ENCODE results near the gene CPT1C. TPM values are rescaled to one million over a fixed set of nuclear protein-coding genes. Genes with fewer than 3 reads are reported as not detected.

The CPT1C gene
- total RNA-seq, 5 donors from 2014 or later (not counting 1 experiment from before 2014, with no cell fraction given), result 1.4 to 2.2 (median 1.5) TPM; not detected in 1

GRCh38 chr19:49701271-49701786 is 10.4 kb downstream of the CPT1C start:
- ATAC-seq (replicated peaks in 1 of 4), result peak in 1 of 4 experiments; percentile 29
- H3K9me3 Mint-ChIP-seq, result no peaks in the 10 kb centered on the region

GRCh38 chr19:49704888-49705642 is 14.1 kb downstream of the CPT1C start:
- Histone ChIP-seq H3K36me3 (ENCODE audit: control insufficient read depth in 2 of 2, extremely low read depth in 1 of 2, insufficient read depth in 1 of 2, low read length in 1 of 2) (no peaks in the 10 kb centered on the region), H3K27ac (ENCODE audit: low read length) (no peak overlapping the region), H3K27me3 (replicated peaks in 1 of 2; ENCODE audit: control insufficient read depth in 2 of 2, extremely low read depth in 1 of 2, insufficient read depth in 2 of 2, low read length in 1 of 2) (peaks cover 0 to 44% of the 10 kb centered on the region in 2 experiments), H3K4me3 (ENCODE audit: control insufficient read depth in 1 of 2, extremely low read depth in 1 of 2, low read length in 1 of 2) (no peak overlapping the region), H3K9me3 (no peaks in the 10 kb centered on the region), H3K4me1 (ENCODE audit: control insufficient read depth in 1 of 2, extremely low read depth in 1 of 2, insufficient read depth in 2 of 2, low read length in 2 of 2) (no peaks in the 10 kb centered on the region)
- Mint-ChIP-seq H3K4me1 (no peaks in the 10 kb centered on the region), H3K36me3 (peaks cover under 1% of the 10 kb centered on the region), H3K4me3 (no peak overlapping the region), H3K27me3 (peaks cover 7 to 8% of the 10 kb centered on the region in 2 donors), H3K9me3 (no peaks in the 10 kb centered on the region), H3K27ac (no peak overlapping the region)
- DNase-seq, result no peak
- ChIA-PET POLR2A (no interaction called here), CTCF (no interaction called here)
- 83% methylated on average over 22 of the region's 22 CpGs for WGBS (ENCODE audit: insufficient coverage)
- no peak for ATAC-seq (replicated peaks in 1 of 4)

More at GRCh38 chr19:49701271-49701786, 10.4 kb downstream of the CPT1C start:
- ChIA-PET CTCF (no interaction called here), POLR2A (no interaction called here)
- Mint-ChIP-seq H3K27me3 (peaks cover 0 to 6% of the 10 kb centered on the region in 2 donors), H3K36me3 (no peaks in the 10 kb centered on the region), H3K4me1 (no peaks in the 10 kb centered on the region), H3K27ac (no peak overlapping the region), H3K4me3 (no peak overlapping the region)
- Histone ChIP-seq H3K4me1 (ENCODE audit: control insufficient read depth in 1 of 2, extremely low read depth in 1 of 2, insufficient read depth in 2 of 2, low read length in 2 of 2) (no peaks in the 10 kb centered on the region), H3K9me3 (no peaks in the 10 kb centered on the region), H3K27me3 (replicated peaks in 1 of 2; ENCODE audit: control insufficient read depth in 2 of 2, extremely low read depth in 1 of 2, insufficient read depth in 2 of 2, low read length in 1 of 2) (peaks cover 0 to 39% of the 10 kb centered on the region in 2 experiments), H3K36me3 (ENCODE audit: control insufficient read depth in 2 of 2, extremely low read depth in 1 of 2, insufficient read depth in 1 of 2, low read length in 1 of 2) (no peaks in the 10 kb centered on the region), H3K27ac (ENCODE audit: low read length) (no peak overlapping the region), H3K4me3 (ENCODE audit: control insufficient read depth in 1 of 2, extremely low read depth in 1 of 2, low read length in 1 of 2) (no peak overlapping the region)
- WGBS (ENCODE audit: insufficient coverage), result 44% methylated on average over 33 of the region's 40 CpGs
- no peak for DNase-seq

- Mint-ChIP-seq H3K4me3 (no peak overlapping the region), H3K27me3 (peaks cover 7 to 12% of the 10 kb centered on the region in 2 donors), H3K27ac (no peak overlapping the region), H3K9me3 (no peaks in the 10 kb centered on the region), H3K36me3 (peaks cover 3% of the 10 kb centered on the region), H3K4me1 (no peaks in the 10 kb centered on the region)
- DNase-seq, result no peak
- 90% methylated on average over 16 of the region's 16 CpGs for whole genome bisulfite sequencing (ENCODE audit: insufficient coverage)
- Histone ChIP-seq H3K9me3 (no peaks in the 10 kb centered on the region), H3K36me3 (ENCODE audit: control insufficient read depth in 2 of 2, extremely low read depth in 1 of 2, insufficient read depth in 1 of 2, low read length in 1 of 2) (no peaks in the 10 kb centered on the region), H3K27ac (ENCODE audit: low read length) (no peak overlapping the region), H3K4me1 (ENCODE audit: control insufficient read depth in 1 of 2, extremely low read depth in 1 of 2, insufficient read depth in 2 of 2, low read length in 2 of 2) (no peaks in the 10 kb centered on the region), H3K27me3 (replicated peaks in 1 of 2; ENCODE audit: control insufficient read depth in 2 of 2, extremely low read depth in 1 of 2, insufficient read depth in 2 of 2, low read length in 1 of 2) (peaks cover 0 to 46% of the 10 kb centered on the region in 2 experiments), H3K4me3 (ENCODE audit: control insufficient read depth in 1 of 2, extremely low read depth in 1 of 2, low read length in 1 of 2) (no peak overlapping the region)
- ATAC-seq (replicated peaks in 1 of 4), result no peak
- ChIA-PET CTCF (no interaction called here), POLR2A (no interaction called here)
Measured at GRCh38 chr19:49705919-49706318, 15.0 kb downstream of the CPT1C start.

DNA sequence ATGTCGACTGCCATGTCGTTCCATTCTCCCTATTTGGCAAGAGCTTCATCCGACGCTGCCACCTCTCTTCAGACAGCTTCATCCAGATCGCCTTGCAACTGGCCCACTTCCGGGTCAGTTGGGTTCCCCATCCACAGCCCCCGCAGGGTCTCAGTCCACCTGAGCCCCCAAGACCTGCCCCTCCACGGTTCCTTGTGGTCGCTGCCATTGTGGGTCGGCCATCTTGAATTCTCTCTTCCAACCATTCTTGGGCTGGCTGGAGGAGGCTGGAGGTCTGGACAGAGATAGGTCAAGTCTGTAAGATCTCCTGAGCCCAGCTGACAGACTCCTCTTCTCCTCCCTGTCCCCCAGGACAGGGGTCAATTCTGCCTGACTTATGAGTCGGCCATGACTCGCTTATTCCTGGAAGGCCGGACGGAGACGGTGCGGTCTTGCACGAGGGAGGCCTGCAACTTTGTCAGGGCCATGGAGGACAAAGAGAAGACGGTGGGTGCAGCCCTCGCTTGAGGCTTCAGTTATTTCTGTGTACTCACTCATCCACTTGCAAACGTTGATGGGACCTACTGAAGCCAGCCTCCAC is 19.5 kb downstream of the CPT1C start:
- Mint-ChIP-seq H3K4me3 (no peak overlapping the region), H3K4me1 (peaks cover 0 to 2% (median 0%) of the 10 kb centered on the region in 3 donors), H3K9me3 (no peaks in the 10 kb centered on the region), H3K27ac (no peak overlapping the region), H3K27me3 (peaks cover 5 to 7% of the 10 kb centered on the region in 2 donors), H3K36me3 (peaks cover 3% of the 10 kb centered on the region)
- DNase-seq (no peak), ATAC-seq (replicated peaks in 1 of 4) (no peak)
- CTCF ChIA-PET, result no interaction called here
- Histone ChIP-seq H3K9me3 (no peaks in the 10 kb centered on the region), H3K36me3 (ENCODE audit: control insufficient read depth in 2 of 2, extremely low read depth in 1 of 2, insufficient read depth in 1 of 2, low read length in 1 of 2) (no peaks in the 10 kb centered on the region), H3K4me1 (ENCODE audit: control insufficient read depth in 1 of 2, extremely low read depth in 1 of 2, insufficient read depth in 2 of 2, low read length in 2 of 2) (no peaks in the 10 kb centered on the region), H3K27ac (ENCODE audit: low read length) (no peak overlapping the region), H3K27me3 (replicated peaks in 1 of 2; ENCODE audit: control insufficient read depth in 2 of 2, extremely low read depth in 1 of 2, insufficient read depth in 2 of 2, low read length in 1 of 2) (peaks cover 0 to 28% of the 10 kb centered on the region in 2 experiments), H3K4me3 (ENCODE audit: control insufficient read depth in 1 of 2, extremely low read depth in 1 of 2, low read length in 1 of 2) (no peak overlapping the region)
- whole genome bisulfite sequencing (ENCODE audit: insufficient coverage), result 93% methylated on average over 17 of the region's 20 CpGs
- POLR2A ChIA-PET, result no interaction called here

DNA sequence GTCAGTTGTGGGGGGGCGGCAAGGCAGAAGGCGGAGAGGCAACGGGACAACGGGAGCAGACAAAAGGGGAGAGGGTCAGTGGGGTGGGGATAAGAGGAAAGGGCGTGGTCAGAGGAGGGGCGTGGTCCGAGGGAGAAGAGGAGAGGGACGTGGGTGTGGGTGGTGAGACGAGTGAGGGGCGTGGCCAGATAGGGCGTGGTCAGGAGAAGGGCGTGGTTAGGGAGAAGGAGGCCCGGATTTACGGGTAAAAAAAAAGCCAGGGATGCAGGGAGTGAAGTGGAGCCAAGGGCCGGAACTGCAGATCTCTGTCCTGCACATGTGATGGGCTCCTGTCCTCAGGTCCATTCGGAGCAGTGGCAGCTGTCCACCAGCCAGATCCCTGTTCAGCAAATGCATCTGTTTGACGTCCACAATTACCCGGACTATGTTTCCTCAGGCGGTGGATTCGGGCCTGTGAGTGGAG is 21.5 kb downstream of the CPT1C start:
- Mint-ChIP-seq H3K4me3 (no peak overlapping the region), H3K4me1 (peaks cover 4 to 8% (median 6%) of the 10 kb centered on the region in 3 donors), H3K27me3 (peaks cover 5 to 7% of the 10 kb centered on the region in 2 donors), H3K36me3 (peaks cover 3% of the 10 kb centered on the region), H3K27ac (no peak overlapping the region), H3K9me3 (no peaks in the 10 kb centered on the region)
- Histone ChIP-seq H3K4me3 (ENCODE audit: control insufficient read depth in 1 of 2, extremely low read depth in 1 of 2, low read length in 1 of 2) (no peak overlapping the region), H3K27ac (ENCODE audit: low read length) (no peak overlapping the region), H3K4me1 (ENCODE audit: control insufficient read depth in 1 of 2, extremely low read depth in 1 of 2, insufficient read depth in 2 of 2, low read length in 2 of 2) (peaks cover 0 to 7% of the 10 kb centered on the region in 2 experiments), H3K9me3 (no peaks in the 10 kb centered on the region), H3K36me3 (ENCODE audit: control insufficient read depth in 2 of 2, extremely low read depth in 1 of 2, insufficient read depth in 1 of 2, low read length in 1 of 2) (no peaks in the 10 kb centered on the region), H3K27me3 (replicated peaks in 1 of 2; ENCODE audit: control insufficient read depth in 2 of 2, extremely low read depth in 1 of 2, insufficient read depth in 2 of 2, low read length in 1 of 2) (peaks cover 0 to 15% of the 10 kb centered on the region in 2 experiments)
- ATAC-seq (replicated peaks in 1 of 4) (no peak), DNase-seq (no peak)
- 93% methylated on average over 8 of the region's 20 CpGs for WGBS (ENCODE audit: insufficient coverage)
- POLR2A ChIA-PET, result no interaction called here
- CTCF ChIA-PET, result no interaction called here

- Mint-ChIP-seq H3K27me3 (peaks cover 5 to 7% of the 10 kb centered on the region in 2 donors), H3K9me3 (no peaks in the 10 kb centered on the region), H3K4me3 (no peak overlapping the region), H3K27ac (no peak overlapping the region), H3K4me1 (peaks cover 9 to 12% (median 10%) of the 10 kb centered on the region in 3 donors), H3K36me3 (peaks cover 3% of the 10 kb centered on the region)
- H3K36me3 ChIP-seq (ENCODE audit: control insufficient read depth in 2 of 2, extremely low read depth in 1 of 2, insufficient read depth in 1 of 2, low read length in 1 of 2), result no peaks in the 10 kb centered on the region
- no peak overlapping the region for H3K4me3 ChIP-seq (ENCODE audit: control insufficient read depth in 1 of 2, extremely low read depth in 1 of 2, low read length in 1 of 2)
- DNase-seq (no peak), ATAC-seq (replicated peaks in 1 of 4) (no peak)
- H3K27me3 ChIP-seq (replicated peaks in 1 of 2; ENCODE audit: control insufficient read depth in 2 of 2, extremely low read depth in 1 of 2, insufficient read depth in 2 of 2, low read length in 1 of 2), result peaks cover 0 to 12% of the 10 kb centered on the region in 2 experiments
- H3K4me1 ChIP-seq (ENCODE audit: control insufficient read depth in 1 of 2, extremely low read depth in 1 of 2, insufficient read depth in 2 of 2, low read length in 2 of 2), result peaks cover 0 to 16% of the 10 kb centered on the region in 2 experiments
- CTCF ChIA-PET, result no interaction called here
- H3K27ac ChIP-seq (ENCODE audit: low read length), result no peak overlapping the region
- no peaks in the 10 kb centered on the region for H3K9me3 ChIP-seq
- POLR2A ChIA-PET, result no interaction called here
- 95% methylated on average over 6 of the region's 8 CpGs for WGBS (ENCODE audit: insufficient coverage)
Measured at GRCh38 chr19:49713236-49713845, 22.4 kb downstream of the CPT1C start.

Data from T-cell (primary cell).